HK-2 (cell line): Measurements from ENCODE around the gene CDC14A.
"Not testable (repeated sequence)": the region's sequence is repeated elsewhere in the genome, so short reads cannot be mapped to it uniquely, and the experiment has no call there.

Experiments
- DNase-seq: peaks from one replicate; pipeline ENCODE4 v3.0.0-alpha.2; 2018; ENCODE audit not compliant: unreplicated experiment

The CDC14A gene

GRCh38 chr1:100332331-100332730 lies 20.0 kb upstream of the CDC14A start:
- no peak for DNase-seq

GRCh38 chr1:100335436-100335835 lies 16.9 kb upstream of the CDC14A start:
- no peak for DNase-seq

- not testable (repeated sequence) for DNase-seq
Observed at GRCh38 chr1:100337878-100338277, 14.4 kb upstream of the CDC14A start.

GRCh38 chr1:100339735-100340134 lies 12.6 kb upstream of the CDC14A start:
- DNase-seq: not testable (repeated sequence)

GRCh38 chr1:100340494-100340893 lies 11.8 kb upstream of the CDC14A start:
- DNase-seq: no peak

- DNase-seq: no peak
Observed at GRCh38 chr1:100342348-100342747, 10.0 kb upstream of the CDC14A start.

GRCh38 chr1:100343897-100344296 lies 8.4 kb upstream of the CDC14A start:
- no peak for DNase-seq

GRCh38 chr1:100344774-100345173 lies 7.5 kb upstream of the CDC14A start:
- no peak for DNase-seq

GRCh38 chr1:100346387-100346786 lies 5.9 kb upstream of the CDC14A start:
- no peak for DNase-seq

- DNase-seq: no peak
Observed at GRCh38 chr1:100347009-100347966, 5.0 kb upstream of the CDC14A start.

- no peak for DNase-seq
Observed at GRCh38 chr1:100348549-100349144, 3.7 kb upstream of the CDC14A start.

- DNase-seq: no peak
Observed at GRCh38 chr1:100349246-100349645, 3.1 kb upstream of the CDC14A start.

- no peak for DNase-seq
Observed at GRCh38 chr1:100350787-100351094, 1.6 kb upstream of the CDC14A start.

GRCh38 chr1:100351095-100351887 lies 1.0 kb upstream of the CDC14A start:
- peak; percentile 85 for DNase-seq

- DNase-seq: peak; percentile 35
Observed at GRCh38 chr1:100353071-100353801, 930 bp downstream of the CDC14A start.

GRCh38 chr1:100353988-100354387 lies 1.7 kb downstream of the CDC14A start:
- DNase-seq: peak; percentile 34

GRCh38 chr1:100354971-100355394 lies 2.7 kb downstream of the CDC14A start:
- peak; percentile 36 for DNase-seq

- no peak for DNase-seq
Observed at GRCh38 chr1:100358210-100358609, 5.9 kb downstream of the CDC14A start.

- no peak for DNase-seq
Observed at GRCh38 chr1:100359139-100359538, 6.8 kb downstream of the CDC14A start.

- no peak for DNase-seq
Observed at GRCh38 chr1:100360790-100361510, 8.6 kb downstream of the CDC14A start.

GRCh38 chr1:100361511-100362089 lies 9.3 kb downstream of the CDC14A start:
- DNase-seq: no peak
